Measurements from ENCODE around the gene MYL7. TPM values are rescaled to one million over a fixed set of nuclear protein-coding genes. Genes with fewer than 3 reads are reported as not detected.

Gene MYL7
- total RNA-seq, 4 donors from 2014 or later = not detected

DNA sequence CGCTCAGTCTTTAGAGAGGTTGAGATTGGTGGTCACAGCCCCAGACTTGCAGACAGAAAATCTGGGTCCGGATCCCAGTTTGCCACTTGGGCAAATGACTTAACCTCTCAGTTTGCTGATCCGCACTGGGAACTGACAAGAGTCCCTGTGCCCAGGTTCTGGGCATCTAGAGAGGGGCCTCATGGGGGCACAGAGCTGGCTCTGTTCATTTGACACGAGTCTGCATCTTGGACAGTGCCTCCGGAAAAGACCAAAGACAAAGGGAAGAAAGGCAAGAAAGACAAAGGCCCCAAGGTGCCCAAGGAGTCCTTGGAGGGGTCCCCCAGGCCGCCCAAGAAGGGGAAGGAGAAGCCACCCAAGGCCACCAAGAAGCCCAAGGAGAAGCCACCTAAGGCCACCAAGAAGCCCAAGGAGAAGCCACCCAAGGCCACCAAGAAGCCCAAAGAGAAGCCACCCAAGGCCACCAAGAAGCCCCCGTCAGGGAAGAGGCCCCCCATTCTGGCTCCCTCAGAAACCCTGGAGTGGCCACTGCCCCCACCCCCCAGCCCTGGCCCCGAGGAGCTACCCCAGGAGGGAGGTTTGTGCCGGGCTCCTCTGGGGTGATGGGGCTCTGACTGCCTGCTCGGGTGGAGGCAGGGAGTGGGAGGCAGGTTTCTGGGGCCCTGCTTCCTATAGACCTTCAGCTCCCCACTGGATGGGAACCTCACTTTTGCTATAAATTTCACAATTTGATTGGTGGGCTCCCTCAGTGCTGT lies 34.6 kb downstream of the MYL7 start:
- TF ChIP-seq POLR2A (IDR thresholded peaks at IDR 0.05) = no peak
- TF ChIP-seq, protein P1, sequence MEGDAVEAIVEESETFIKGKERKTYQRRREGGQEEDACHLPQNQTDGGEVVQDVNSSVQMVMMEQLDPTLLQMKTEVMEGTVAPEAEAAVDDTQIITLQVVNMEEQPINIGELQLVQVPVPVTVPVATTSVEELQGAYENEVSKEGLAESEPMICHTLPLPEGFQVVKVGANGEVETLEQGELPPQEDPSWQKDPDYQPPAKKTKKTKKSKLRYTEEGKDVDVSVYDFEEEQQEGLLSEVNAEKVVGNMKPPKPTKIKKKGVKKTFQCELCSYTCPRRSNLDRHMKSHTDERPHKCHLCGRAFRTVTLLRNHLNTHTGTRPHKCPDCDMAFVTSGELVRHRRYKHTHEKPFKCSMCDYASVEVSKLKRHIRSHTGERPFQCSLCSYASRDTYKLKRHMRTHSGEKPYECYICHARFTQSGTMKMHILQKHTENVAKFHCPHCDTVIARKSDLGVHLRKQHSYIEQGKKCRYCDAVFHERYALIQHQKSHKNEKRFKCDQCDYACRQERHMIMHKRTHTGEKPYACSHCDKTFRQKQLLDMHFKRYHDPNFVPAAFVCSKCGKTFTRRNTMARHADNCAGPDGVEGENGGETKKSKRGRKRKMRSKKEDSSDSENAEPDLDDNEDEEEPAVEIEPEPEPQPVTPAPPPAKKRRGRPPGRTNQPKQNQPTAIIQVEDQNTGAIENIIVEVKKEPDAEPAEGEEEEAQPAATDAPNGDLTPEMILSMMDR (IDR thresholded peaks at IDR 0.05) = no peak
- Histone ChIP-seq H3K27me3 (peaks cover 0 to 28% (median 0%) of the 10 kb centered on the region in 4 donors), H3K4me3 (peak overlapping the region in 2 of 4 donors; percentile 63 to 67), H3K4me1 (peaks cover 11 to 88% (median 52%) of the 10 kb centered on the region in 3 donors), H3K36me3 (peaks cover 0 to 48% (median 0%) of the 10 kb centered on the region in 3 donors), H3K27ac (peak overlapping the region in 3 of 4 donors; percentile 85 to 92 (median 91)), H3K9me3 (no peaks in the 10 kb centered on the region)
- intact Hi-C loops (cut with DNase I) = no loop called here
- 81 to 91% methylated on average over 3 to 6 of the region's 10 CpGs for WGBS, 2 donors
- DNase-seq = no peak

DNA sequence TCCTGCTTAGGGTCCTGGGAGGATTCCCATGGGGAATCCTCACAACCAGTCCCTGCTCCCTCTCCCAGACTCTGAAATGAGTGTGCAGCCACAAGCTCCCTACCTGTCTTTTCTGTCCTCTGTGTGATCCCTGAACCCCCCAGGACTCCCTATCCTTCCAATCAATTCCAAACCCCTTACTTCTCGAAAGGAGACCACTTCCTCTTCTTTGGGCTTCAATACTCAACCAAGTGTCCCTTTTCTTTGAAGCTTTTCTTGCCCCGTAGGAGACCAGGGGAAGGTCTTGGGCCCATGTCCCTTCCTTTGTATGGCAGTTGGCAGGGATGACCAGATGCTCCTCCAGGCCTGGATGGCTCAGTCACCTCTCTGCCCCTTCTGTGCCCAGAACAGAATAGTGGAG lies 35.3 kb downstream of the MYL7 start:
- H3K4me1 ChIP-seq = peaks cover 11 to 91% (median 58%) of the 10 kb centered on the region in 3 donors

DNA sequence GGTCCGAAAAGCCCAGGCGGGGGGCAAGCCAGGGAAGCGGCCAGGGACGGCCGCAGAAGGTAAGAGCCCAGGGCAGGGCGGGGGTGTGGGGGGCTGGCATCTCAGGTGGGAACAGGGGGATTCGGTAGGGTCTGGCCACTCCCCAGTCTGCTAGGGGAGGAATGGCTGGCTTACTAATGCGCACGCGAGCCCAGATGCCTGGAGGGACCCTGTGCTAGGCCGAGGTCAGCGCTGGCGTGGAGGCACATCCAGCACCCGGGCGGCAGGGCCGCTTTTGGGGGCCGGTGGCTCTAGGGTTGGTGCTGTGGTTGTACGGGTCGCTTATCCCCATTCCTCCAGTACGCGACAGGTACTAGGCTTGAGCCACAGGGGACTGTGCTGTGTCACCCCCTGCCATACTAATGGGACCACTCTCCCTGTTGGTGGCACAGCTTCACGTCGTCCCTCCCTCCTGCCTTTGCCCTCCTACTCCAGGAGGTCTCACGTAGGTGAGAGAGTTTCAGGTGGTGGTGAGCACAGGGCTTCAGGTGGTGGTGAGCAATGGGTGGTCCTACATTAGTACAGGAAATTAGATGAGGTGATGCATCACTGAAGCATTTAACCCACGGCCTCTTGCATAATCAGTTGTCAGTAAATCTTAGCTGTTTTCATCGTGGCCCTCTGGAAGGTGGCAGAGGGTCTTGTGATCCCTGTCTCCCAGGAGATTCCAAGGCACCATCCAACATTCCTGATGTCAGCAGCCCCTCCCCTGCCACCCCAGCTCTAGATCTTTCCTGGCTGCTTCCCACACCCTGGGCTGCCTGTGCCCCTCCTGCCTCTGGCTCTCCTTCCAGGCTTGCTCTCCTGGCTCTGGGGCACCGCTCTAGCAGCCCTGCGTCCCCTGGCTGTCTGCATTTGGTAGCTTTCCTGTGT lies 36.0 kb downstream of the MYL7 start:
- peak overlapping the region; percentile 74 to 92 (median 88) for H3K27ac ChIP-seq
- TF ChIP-seq, protein P1 (IDR thresholded peaks at IDR 0.05) = no peak
- TF ChIP-seq POLR2A (IDR thresholded peaks at IDR 0.05) = no peak
- H3K9me3 ChIP-seq = no peaks in the 10 kb centered on the region
- WGBS, 2 donors = 28 to 37% methylated on average over 4 to 6 of the region's 28 CpGs
- intact Hi-C loops (cut with DNase I) = no loop called here
- H3K27me3 ChIP-seq = peaks cover 0 to 28% (median 0%) of the 10 kb centered on the region in 4 donors
- peaks cover 11 to 91% (median 63%) of the 10 kb centered on the region in 3 donors for H3K4me1 ChIP-seq
- H3K36me3 ChIP-seq = peaks cover 0 to 35% (median 0%) of the 10 kb centered on the region in 3 donors
- H3K4me3 ChIP-seq = peak overlapping the region; percentile 28 to 67 (median 54)
- DNase-seq = no peak

More for the DNA sequence above, 35.3 kb downstream of the MYL7 start:
- intact Hi-C loops (cut with DNase I) = no loop called here
- DNase-seq = no peak
- WGBS, 2 donors = 50 to 73% methylated on average over 2 of the region's 2 CpGs
- H3K4me3 ChIP-seq = peak overlapping the region in 3 of 4 donors; percentile 1 to 67 (median 63)
- peaks cover 0 to 42% (median 0%) of the 10 kb centered on the region in 3 donors for H3K36me3 ChIP-seq
- peaks cover 0 to 28% (median 0%) of the 10 kb centered on the region in 4 donors for H3K27me3 ChIP-seq
- peak overlapping the region; percentile 74 to 92 (median 88) for H3K27ac ChIP-seq
- TF ChIP-seq POLR2A (IDR thresholded peaks at IDR 0.05) = no peak
- TF ChIP-seq, protein P1 (IDR thresholded peaks at IDR 0.05) = no peak
- no peaks in the 10 kb centered on the region for H3K9me3 ChIP-seq

DNA sequence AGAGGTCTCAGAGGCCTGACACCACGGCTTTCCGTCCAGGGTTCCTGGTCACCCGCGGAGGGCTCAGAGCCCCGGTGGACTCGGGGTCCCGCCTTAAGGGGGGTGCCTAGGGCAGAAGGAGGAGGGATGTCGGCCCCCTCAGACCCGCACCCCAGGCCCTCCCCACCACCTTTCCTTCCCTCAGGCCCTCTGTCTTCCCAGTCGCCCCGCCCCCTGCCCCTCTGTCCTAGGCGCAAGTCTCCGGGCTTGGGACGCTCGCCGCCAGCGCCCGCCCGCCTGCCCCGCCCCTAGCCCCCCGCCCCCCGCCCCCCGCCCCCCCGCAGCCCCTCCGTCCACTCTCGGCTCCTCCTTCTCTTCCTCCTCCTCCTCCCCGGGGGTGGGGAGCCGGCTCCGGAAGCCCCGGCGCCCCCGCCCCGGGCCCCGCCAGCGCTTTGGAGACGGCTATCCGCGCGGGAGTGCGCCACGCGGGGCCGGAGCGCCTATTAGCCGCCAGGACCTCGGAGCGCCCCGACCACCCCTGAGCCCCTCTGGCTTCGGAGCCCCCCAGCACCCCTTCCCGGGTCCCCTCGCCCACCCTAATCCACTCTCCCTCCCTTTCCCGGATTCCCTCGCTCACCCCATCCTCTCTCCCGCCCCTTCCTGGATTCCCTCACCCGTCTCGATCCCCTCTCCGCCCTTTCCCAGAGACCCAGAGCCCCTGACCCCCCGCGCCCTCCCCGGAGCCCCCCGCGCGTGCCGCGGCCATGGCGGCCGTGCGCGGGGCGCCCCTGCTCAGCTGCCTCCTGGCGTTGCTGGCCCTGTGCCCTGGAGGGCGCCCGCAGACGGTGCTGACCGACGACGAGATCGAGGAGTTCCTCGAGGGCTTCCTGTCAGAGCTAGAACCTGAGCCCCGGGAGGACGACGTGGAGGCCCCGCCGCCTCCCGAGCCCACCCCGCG lies 36.9 kb downstream of the MYL7 start, which contains the start of gene AEBP1:
TSS of gene AEBP1 (plus strand) at position 423 of the 937 bp plus-strand sequence. CDS start at position 744, 321 bp downstream.
- peaks cover 11 to 86% (median 63%) of the 10 kb centered on the region in 3 donors for H3K4me1 ChIP-seq
- no peak for DNase-seq
- peak within 1 kb of the TSS; percentile 28 to 67 (median 54) for H3K4me3 ChIP-seq
- H3K27me3 ChIP-seq = peaks cover 0 to 28% (median 0%) of the 10 kb centered on the region in 4 donors
- no peaks in the 10 kb centered on the region for H3K9me3 ChIP-seq
- peaks cover 0 to 25% (median 0%) of the 10 kb centered on the region in 3 donors for H3K36me3 ChIP-seq
- WGBS, 2 donors = 48% methylated on average over 5 of the region's 87 CpGs; no CpG with 5 or more reads in 1 of the 2 donors
- H3K27ac ChIP-seq = peak within 1 kb of the TSS; percentile 74 to 92 (median 88)
- intact Hi-C loops (cut with DNase I) = no loop called here
- peak in 1 of 4 donors; percentile 33 for TF ChIP-seq POLR2A (IDR thresholded peaks at IDR 0.05)
- TF ChIP-seq, protein P1 (IDR thresholded peaks at IDR 0.05) = no peak

All from esophagus squamous epithelium (tissue), 5 donors.